Upper lobe of right lung (tissue), 1 donor: ENCODE measurements around the gene ARMC10. TPM values are rescaled to one million over a fixed set of nuclear protein-coding genes. Genes with fewer than 3 reads are reported as not detected.
"Not testable (repeated sequence)": the region's sequence is repeated elsewhere in the genome, so short reads cannot be mapped to it uniquely, and the experiment has no call there.

ENCODE experiments used
- ATAC-seq: fragments of 200-7000 bp; cut with Tn5 transposase; one replicate; pipeline ENCODE4 v1.9.1; 2020; ENCODE audit warnings: mild to moderate bottlenecking, moderate library complexity
- DNase-seq: peaks from one replicate; pipeline ENCODE4 v3.0.0-alpha.2; 2020
- H3K27ac ChIP-seq: fragments of 200-600 bp; one replicate; pipeline ENCODE4 v1.8.0; 2022
- H3K27me3 ChIP-seq: fragments of 200-600 bp; one replicate; pipeline ENCODE4 v1.8.0; 2022; ENCODE audit warnings: mild to moderate bottlenecking
- H3K36me3 ChIP-seq: fragments of 200-600 bp; one replicate; pipeline ENCODE4 v1.8.0; 2022
- H3K4me1 ChIP-seq: fragments of 200-600 bp; one replicate; pipeline ENCODE4 v1.8.0; 2022
- H3K4me3 ChIP-seq: fragments of 200-600 bp; one replicate; pipeline ENCODE4 v1.8.0; 2022; ENCODE audit warnings: mild to moderate bottlenecking
- H3K9me3 ChIP-seq: fragments of 200-600 bp; one replicate; pipeline ENCODE4 v1.8.0; 2022
- intact Hi-C: fragments of 100-400 bp; cut with DNase I; formaldehyde crosslinking; loops from one replicate; pipeline ENCODE4 v1.11.0; 2022
- long read RNA-seq: library from polyadenylated mRNA; unstranded; transcript quantifications from one replicate; pipeline ENCODE4 v2.0.0, GENCODE V29; 2021
- total RNA-seq: library from RNA; stranded (reverse); fragmentation: NEBNext Ultra II Directional; extraction: Animal tissue kit (Norgen Biotek cat#: 25700); gene quantifications from one replicate; pipeline ENCODE4 v1.2.1, GENCODE V29; 2021
- TF ChIP-seq, protein P1 (sequence below): fragments of 200-600 bp; IDR thresholded peaks from one replicate; pipeline ENCODE4 v1.8.0; 2022; ENCODE audit warnings: antibody characterized with exemption
- donor health status: DM: no; HTN: yes; CAD: no; lungs with severe emphysema.

The ARMC10 gene
- 33.3 TPM for total RNA-seq
- long read RNA-seq, transcript ARMC10-202 (7 exons, 2,635 nt), result minor isoform, 12 of 106 reads
- long read RNA-seq, transcript ARMC10-208 (6 exons, 2,524 nt), result major isoform, 57 of 106 reads
- long read RNA-seq, transcript ARMC10-204 (5 exons, 2,443 nt), result minor isoform, 5 of 106 reads
- long read RNA-seq, transcript ARMC10-209 (5 exons, 2,347 nt), result minor isoform, 19 of 106 reads
- long read RNA-seq, partial matches to known transcripts, result 2 of 106 reads
- long read RNA-seq, other reads (novel, unspliced or antisense), result 8 of 106 reads

DNA sequence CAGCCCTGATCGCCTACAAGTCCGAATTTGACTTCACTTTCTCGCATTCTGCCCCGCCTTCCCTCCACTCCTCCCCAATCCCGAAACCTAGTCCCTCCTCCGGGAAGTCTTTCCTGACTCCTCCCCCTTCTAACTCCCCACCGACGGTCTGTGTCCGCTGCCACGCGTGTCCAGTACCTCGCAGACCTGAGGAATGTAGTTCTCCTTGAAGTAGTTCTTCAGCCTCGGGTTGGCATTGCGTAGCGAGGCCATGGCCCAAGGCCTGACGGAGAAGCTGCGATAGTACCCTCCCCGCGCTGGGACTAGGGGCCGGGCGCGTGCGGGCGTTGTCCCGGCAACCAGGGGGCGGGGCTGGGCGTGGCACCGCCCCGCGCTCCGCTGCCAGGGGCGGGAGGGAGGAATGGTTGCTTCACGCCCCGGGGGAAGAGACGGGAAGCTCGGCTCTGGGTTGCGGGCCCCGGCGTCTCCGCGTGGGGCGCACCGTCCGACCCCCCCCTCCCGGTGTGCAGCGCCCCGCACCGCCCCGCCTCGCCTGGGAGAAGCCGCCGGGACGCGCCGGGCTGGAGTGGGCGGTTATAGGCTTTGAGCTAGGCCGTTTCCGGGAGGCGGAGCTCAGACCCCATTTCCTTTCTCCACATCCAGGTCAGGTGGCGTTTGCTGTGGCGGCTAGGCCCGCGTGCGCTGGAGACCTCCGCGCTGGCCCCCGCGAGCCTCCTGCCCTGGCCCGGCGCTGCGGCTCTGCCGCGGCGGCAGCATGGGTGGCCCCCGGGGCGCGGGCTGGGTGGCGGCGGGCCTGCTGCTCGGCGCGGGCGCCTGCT lies at the start of gene ARMC10, which contains the start of gene FBXL13:
TSS of gene ARMC10 (plus strand) at position 622 of the 818 bp plus-strand sequence. CDS start at position 755, 133 bp downstream.
TSS of gene FBXL13 (minus strand) at position 278 of the 818 bp plus-strand sequence.
- peak; percentile 97 for ATAC-seq
- Histone ChIP-seq H3K9me3 (no peaks in the 10 kb centered on the region), H3K4me1 (peaks cover 23% of the 10 kb centered on the region), H3K36me3 (no peaks in the 10 kb centered on the region), H3K4me3 (peak within 1 kb of the TSS; percentile 76), H3K27me3 (no peaks in the 10 kb centered on the region), H3K27ac (peak within 1 kb of the TSS; percentile 90)
- TF ChIP-seq, protein P1, sequence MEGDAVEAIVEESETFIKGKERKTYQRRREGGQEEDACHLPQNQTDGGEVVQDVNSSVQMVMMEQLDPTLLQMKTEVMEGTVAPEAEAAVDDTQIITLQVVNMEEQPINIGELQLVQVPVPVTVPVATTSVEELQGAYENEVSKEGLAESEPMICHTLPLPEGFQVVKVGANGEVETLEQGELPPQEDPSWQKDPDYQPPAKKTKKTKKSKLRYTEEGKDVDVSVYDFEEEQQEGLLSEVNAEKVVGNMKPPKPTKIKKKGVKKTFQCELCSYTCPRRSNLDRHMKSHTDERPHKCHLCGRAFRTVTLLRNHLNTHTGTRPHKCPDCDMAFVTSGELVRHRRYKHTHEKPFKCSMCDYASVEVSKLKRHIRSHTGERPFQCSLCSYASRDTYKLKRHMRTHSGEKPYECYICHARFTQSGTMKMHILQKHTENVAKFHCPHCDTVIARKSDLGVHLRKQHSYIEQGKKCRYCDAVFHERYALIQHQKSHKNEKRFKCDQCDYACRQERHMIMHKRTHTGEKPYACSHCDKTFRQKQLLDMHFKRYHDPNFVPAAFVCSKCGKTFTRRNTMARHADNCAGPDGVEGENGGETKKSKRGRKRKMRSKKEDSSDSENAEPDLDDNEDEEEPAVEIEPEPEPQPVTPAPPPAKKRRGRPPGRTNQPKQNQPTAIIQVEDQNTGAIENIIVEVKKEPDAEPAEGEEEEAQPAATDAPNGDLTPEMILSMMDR, result peak; percentile 44
- peak; percentile 96 for DNase-seq
- intact Hi-C loops, result no loop called here

GRCh38 chr7:103025341-103025740 lies 49.6 kb upstream of the ARMC10 start:
- no peaks in the 10 kb centered on the region for H3K27me3 ChIP-seq
- intact Hi-C loops, result no loop called here
- ATAC-seq, result no peak
- no peaks in the 10 kb centered on the region for H3K36me3 ChIP-seq
- H3K9me3 ChIP-seq, result no peaks in the 10 kb centered on the region
- no peaks in the 10 kb centered on the region for H3K4me1 ChIP-seq
- no peak overlapping the region for H3K27ac ChIP-seq
- DNase-seq, result no peak
- H3K4me3 ChIP-seq, result no peak overlapping the region
- TF ChIP-seq, protein P1, result no peak

- H3K4me3 ChIP-seq, result no peak overlapping the region
- TF ChIP-seq, protein P1, result no peak
- no peak overlapping the region for H3K27ac ChIP-seq
- intact Hi-C loops, result no loop called here
- no peaks in the 10 kb centered on the region for H3K27me3 ChIP-seq
- H3K9me3 ChIP-seq, result no peaks in the 10 kb centered on the region
- DNase-seq (no peak), ATAC-seq (no peak)
- H3K4me1 ChIP-seq, result no peaks in the 10 kb centered on the region
- H3K36me3 ChIP-seq, result no peaks in the 10 kb centered on the region
Observed at GRCh38 chr7:103031024-103031423, 43.9 kb upstream of the ARMC10 start.

- intact Hi-C loops, result no loop called here
- ATAC-seq (no peak), DNase-seq (no peak)
- Histone ChIP-seq H3K4me1 (no peaks in the 10 kb centered on the region), H3K9me3 (no peaks in the 10 kb centered on the region), H3K4me3 (no peak overlapping the region), H3K36me3 (no peaks in the 10 kb centered on the region), H3K27ac (no peak overlapping the region), H3K27me3 (no peaks in the 10 kb centered on the region)
- TF ChIP-seq, protein P1, result no peak
Observed at GRCh38 chr7:103031781-103032180, 43.2 kb upstream of the ARMC10 start.

GRCh38 chr7:103034318-103034717 lies 40.6 kb upstream of the ARMC10 start:
- H3K4me3 ChIP-seq, DNase-seq, H3K4me1 ChIP-seq, H3K36me3 ChIP-seq, intact Hi-C loops, H3K9me3 ChIP-seq, H3K27ac ChIP-seq, H3K27me3 ChIP-seq, ATAC-seq: not testable (repeated sequence)

DNA sequence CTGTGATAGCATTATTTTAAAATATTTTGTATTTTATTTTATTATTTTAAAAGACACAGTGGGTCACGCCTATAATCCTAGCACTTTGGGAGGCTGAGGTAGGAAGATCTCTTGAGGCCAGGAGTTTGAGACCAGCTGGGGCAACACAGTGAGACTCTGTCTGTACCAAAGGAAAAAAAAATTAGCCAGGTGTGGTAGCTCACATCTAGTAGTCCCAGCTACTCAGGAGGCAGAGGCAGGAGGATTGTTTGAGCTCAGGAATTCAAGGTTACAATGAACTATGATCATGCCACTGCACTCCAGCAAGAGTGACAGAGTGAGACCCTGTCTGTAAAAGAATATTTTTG lies 37.5 kb upstream of the ARMC10 start:
- intact Hi-C loops, result no loop called here
- H3K27me3 ChIP-seq, result no peaks in the 10 kb centered on the region
- H3K27ac ChIP-seq, result no peak overlapping the region
- TF ChIP-seq, protein P1, result no peak
- H3K9me3 ChIP-seq, result no peaks in the 10 kb centered on the region
- DNase-seq, result no peak
- no peak overlapping the region for H3K4me3 ChIP-seq
- no peaks in the 10 kb centered on the region for H3K4me1 ChIP-seq
- no peaks in the 10 kb centered on the region for H3K36me3 ChIP-seq
- no peak for ATAC-seq

- H3K4me1 ChIP-seq, ATAC-seq, H3K27ac ChIP-seq, H3K36me3 ChIP-seq, H3K4me3 ChIP-seq, H3K27me3 ChIP-seq, H3K9me3 ChIP-seq, intact Hi-C loops: not testable (repeated sequence)
- DNase-seq, result peak; percentile 65
Observed at GRCh38 chr7:103037823-103038739, 36.9 kb upstream of the ARMC10 start.

DNA sequence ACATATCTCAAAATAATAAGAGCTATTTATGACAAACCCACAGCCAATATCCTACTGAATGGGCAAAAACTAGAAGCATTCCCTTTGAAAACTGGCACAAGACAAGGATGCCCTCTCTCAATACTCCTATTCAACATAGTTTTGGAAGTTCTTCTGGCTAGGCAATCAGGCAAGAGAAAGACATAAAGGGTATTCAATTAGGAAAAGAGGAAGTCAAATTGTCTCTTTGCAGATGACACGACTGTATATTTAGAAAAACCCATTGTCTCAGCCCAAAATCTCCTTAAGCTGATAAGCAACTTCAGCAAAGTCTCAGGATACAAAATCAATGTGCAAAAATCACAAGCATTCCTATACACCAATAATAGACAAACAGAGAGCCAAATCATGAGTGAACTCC lies 33.1 kb upstream of the ARMC10 start:
- H3K9me3 ChIP-seq, H3K27ac ChIP-seq, DNase-seq, H3K4me1 ChIP-seq, intact Hi-C loops, H3K4me3 ChIP-seq, H3K36me3 ChIP-seq, ATAC-seq, H3K27me3 ChIP-seq: not testable (repeated sequence)
